Lung (tissue), 12 donors: Measurements from ENCODE around the gene USP48. TPM values are rescaled to one million over a fixed set of nuclear protein-coding genes. Genes with fewer than 3 reads are reported as not detected.

Experiments used
- ATAC-seq: fragments of 200-7000 bp; cut with Tn5 transposase; one replicate; pipeline ENCODE4 v1.9.1; 2020; ENCODE audit warnings: moderate number of reproducible peaks; ENCODE audit not compliant: insufficient read depth, low FRiP score
- DNase-seq, 3 donors: peaks; one replicate each; pipeline ENCODE4 v3.0.0-alpha.2; 2013 to 2017
- H3K27ac ChIP-seq, 2 donors: one replicate each; pipeline ENCODE4 v1.5.1; 2013; ENCODE audit warnings: mild to moderate bottlenecking in 2 of 2, moderate library complexity in 2 of 2, control low read depth in 1 of 2, inconsistent platforms in 1 of 2, low read depth in 1 of 2, low read length in 1 of 2
- H3K27me3 ChIP-seq, 3 donors: one replicate each; pipeline ENCODE4 v1.5.1; 2013; ENCODE audit warnings: low read length in 2 of 3; ENCODE audit not compliant: control insufficient read depth in 3 of 3, insufficient read depth in 3 of 3
- H3K36me3 ChIP-seq, 4 donors: one replicate each; pipeline ENCODE4 v1.5.1; 2013; ENCODE audit warnings: low read length in 4 of 4, mild to moderate bottlenecking in 1 of 4, moderate library complexity in 1 of 4; ENCODE audit not compliant: control insufficient read depth in 4 of 4, insufficient read depth in 4 of 4
- H3K4me1 ChIP-seq, 5 donors: one replicate each; pipeline ENCODE4 v1.5.1; 2013; ENCODE audit warnings: low read length in 5 of 5, mild to moderate bottlenecking in 2 of 5, moderate library complexity in 1 of 5; ENCODE audit not compliant: control insufficient read depth in 5 of 5, insufficient read depth in 5 of 5
- H3K4me3 ChIP-seq: one replicate; pipeline ENCODE4 v1.5.1; 2013; ENCODE audit warnings: mild to moderate bottlenecking, control low read depth, moderate library complexity
- H3K9ac ChIP-seq, 2 donors: one replicate each; pipeline ENCODE4 v1.5.1; 2013; ENCODE audit warnings: low read length in 2 of 2, control low read depth in 1 of 2; ENCODE audit not compliant: insufficient read depth in 1 of 2
- H3K9me3 ChIP-seq, 4 donors: one replicate each; pipeline ENCODE4 v1.5.1; 2013; ENCODE audit warnings: low read length in 3 of 4, mild to moderate bottlenecking in 1 of 4, moderate library complexity in 1 of 4; ENCODE audit not compliant: control insufficient read depth in 4 of 4, insufficient read depth in 3 of 4
- CTCF ChIP-seq: IDR thresholded peaks from 2 replicates; pipeline ENCODE4 v1.5.1; 2012; ENCODE audit warnings: mild to moderate bottlenecking; ENCODE audit errors: control extremely low read depth, extremely low read depth
- WGBS, 2 donors: extraction: QIAGEN DNeasy Blood & Tissue Kit; methylation state at CpG; one replicate each; pipeline ENCODE4 v1.1.7; 2013; 5-methylcytosine and 5-hydroxymethylcytosine counted together
- polyA plus RNA-seq, 2 donors: library from polyadenylated mRNA; stranded (reverse); fragments of 200-250 nt; gene quantifications; one replicate each; pipeline ENCODE4 v1.2.1, GENCODE V29; 2013
- total RNA-seq, 2 donors: library from RNA; depleted of rRNA in 1 of 2; stranded (reverse); fragments of >200 nt in 1 of 2; gene quantifications; one replicate each; pipeline ENCODE4 v1.2.1, GENCODE V29; 2014 to 2021
- donor health status: control.
- donor health status: control.
- donor health status: Bipolar disorder and iron deficiency.
- donor health status: healthy.
- donor health status: DM: yes; HTN: yes; CAD: no.

Gene USP48
- total and polyA plus RNA-seq, 4 donors = 15.6 to 107 (median 33.5) TPM

GRCh38 chr1:21756393-21757089 lies 26.4 kb downstream of the USP48 start:
- 73 to 75% methylated on average over 12 of the region's 12 CpGs for WGBS, 2 donors
- H3K4me1 ChIP-seq = no peaks in the 10 kb centered on the region
- DNase-seq = peak in 1 of 3 donors; percentile 9
- TF ChIP-seq CTCF = no peak
- no peaks in the 10 kb centered on the region for H3K9me3 ChIP-seq
- no peak for ATAC-seq
- H3K4me3 ChIP-seq = no peak overlapping the region
- no peak overlapping the region for H3K27ac ChIP-seq
- no peak overlapping the region for H3K9ac ChIP-seq
- no peaks in the 10 kb centered on the region for H3K27me3 ChIP-seq
- H3K36me3 ChIP-seq = peaks cover 4 to 17% (median 8%) of the 10 kb centered on the region in 4 donors

- H3K9ac ChIP-seq = no peak overlapping the region
- no peaks in the 10 kb centered on the region for H3K4me1 ChIP-seq
- 96 to 98% methylated on average over 2 of the region's 2 CpGs for WGBS, 2 donors
- no peak for ATAC-seq
- no peak for TF ChIP-seq CTCF
- H3K36me3 ChIP-seq = peaks cover 4 to 20% (median 9%) of the 10 kb centered on the region in 4 donors
- H3K27ac ChIP-seq = no peak overlapping the region
- no peak for DNase-seq
- H3K4me3 ChIP-seq = no peak overlapping the region
- no peaks in the 10 kb centered on the region for H3K27me3 ChIP-seq
- H3K9me3 ChIP-seq = no peaks in the 10 kb centered on the region
Measured at GRCh38 chr1:21755067-21755466, 27.9 kb downstream of the USP48 start.

DNA sequence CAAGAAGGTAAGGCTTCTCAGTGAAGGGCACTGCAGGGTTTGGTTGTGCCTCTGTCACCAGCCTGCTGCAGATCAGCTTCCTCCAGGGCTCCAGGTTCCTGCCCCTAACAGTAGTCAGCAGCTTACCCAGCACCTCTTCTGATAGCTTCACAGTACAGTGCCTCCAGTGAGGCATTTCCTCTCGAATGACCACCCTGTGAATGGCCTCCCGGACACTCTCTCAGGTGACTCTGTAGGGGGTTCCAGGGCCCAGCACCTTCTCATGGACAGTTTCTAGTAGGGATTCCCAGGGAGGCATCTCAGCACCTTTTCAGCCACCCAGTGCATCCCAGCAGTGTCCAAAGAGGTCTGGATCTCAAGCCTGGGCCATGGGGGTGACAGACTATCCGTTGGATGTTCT lies 28.4 kb downstream of the USP48 start:
- 89 to 98% methylated on average over 3 of the region's 3 CpGs for WGBS, 2 donors
- Histone ChIP-seq H3K9ac (no peak overlapping the region), H3K36me3 (peaks cover 4 to 24% (median 9%) of the 10 kb centered on the region in 4 donors), H3K27me3 (no peaks in the 10 kb centered on the region), H3K4me3 (no peak overlapping the region), H3K27ac (no peak overlapping the region), H3K9me3 (no peaks in the 10 kb centered on the region), H3K4me1 (no peaks in the 10 kb centered on the region)
- no peak for DNase-seq
- no peak for ATAC-seq
- no peak for TF ChIP-seq CTCF

DNA sequence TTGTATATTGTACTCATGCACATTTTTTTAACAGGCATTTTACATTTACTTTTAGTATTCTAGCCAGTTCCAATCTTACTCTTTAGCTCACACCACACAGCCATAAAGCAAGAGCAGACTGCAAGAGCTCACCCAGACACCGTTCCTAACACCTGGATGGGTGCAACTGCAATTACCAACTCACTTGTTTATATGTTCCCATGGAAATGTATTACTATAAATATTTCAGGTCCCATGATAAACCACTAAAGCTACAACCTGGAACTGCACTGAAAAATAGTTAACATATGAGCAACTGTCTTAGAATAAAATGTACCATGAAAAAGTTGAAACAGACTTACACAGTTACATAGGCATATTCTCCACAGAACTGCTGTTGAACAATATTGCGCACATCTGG lies 30.8 kb downstream of the USP48 start:
- TF ChIP-seq CTCF = no peak
- ATAC-seq (no peak), DNase-seq (no peak)
- Histone ChIP-seq H3K36me3 (peaks cover 4 to 28% (median 11%) of the 10 kb centered on the region in 4 donors), H3K4me1 (no peaks in the 10 kb centered on the region), H3K27ac (no peak overlapping the region), H3K9me3 (no peaks in the 10 kb centered on the region), H3K4me3 (no peak overlapping the region), H3K27me3 (no peaks in the 10 kb centered on the region), H3K9ac (no peak overlapping the region)
- WGBS, 2 donors = 94% methylated on average over 2 of the region's 2 CpGs
